Heart right ventricle (tissue), 16 donors: ENCODE data around the gene C1QC. TPM values are rescaled to one million over a fixed set of nuclear protein-coding genes. Genes with fewer than 3 reads are reported as not detected.

Experiments
- ATAC-seq, 8 donors: fragments of 200-7000 bp; cut with Tn5 transposase; one replicate each; pipeline ENCODE4 v1.9.1; 2020; ENCODE audit warnings: mild to moderate bottlenecking in 8 of 8, moderate library complexity in 8 of 8, moderate number of reproducible peaks in 1 of 8
- DNase-seq, 2 donors: peaks; one replicate each; pipeline ENCODE4 v3.0.0-alpha.2; 2020
- H3K27ac ChIP-seq, 10 donors: fragments of 200-600 bp; sonication (generic) in 2 of 10; one replicate each; pipeline versions ENCODE4 v1.5.0 to v1.8.0; 2020 to 2022; ENCODE audit warnings: mild to moderate bottlenecking in 3 of 10
- H3K27me3 ChIP-seq, 7 donors: fragments of 200-600 bp; one replicate each; pipeline ENCODE4 v1.8.0; 2021 to 2022; ENCODE audit warnings: mild to moderate bottlenecking in 2 of 7
- H3K36me3 ChIP-seq, 9 donors: fragments of 200-600 bp; sonication (generic) in 1 of 9; one replicate each; pipeline versions ENCODE4 v1.5.0 to v1.8.0; 2020 to 2022; ENCODE audit warnings: mild to moderate bottlenecking in 2 of 9
- H3K4me1 ChIP-seq, 9 donors: fragments of 200-600 bp; sonication (generic) in 1 of 9; one replicate each; pipeline versions ENCODE4 v1.5.0 to v1.8.0; 2020 to 2022; ENCODE audit warnings: mild to moderate bottlenecking in 4 of 9
- H3K4me3 ChIP-seq, 10 donors: fragments of 200-600 bp; sonication (generic) in 2 of 10; one replicate each; pipeline versions ENCODE4 v1.5.0 to v1.8.0; 2020 to 2022; ENCODE audit warnings: mild to moderate bottlenecking in 7 of 10, moderate library complexity in 2 of 10
- H3K9me3 ChIP-seq, 11 donors: fragments of 200-600 bp in 10 of 11; sonication (generic) in 2 of 11; one replicate each; pipeline versions ENCODE4 v1.5.0 to v1.8.0; 2013 to 2022; ENCODE audit warnings: mild to moderate bottlenecking in 2 of 11, control low read depth in 1 of 11, moderate library complexity in 1 of 11
- CTCF ChIP-seq, 9 donors: fragments of 200-600 bp; sonication (generic) in 2 of 9; IDR thresholded peaks; one replicate each; pipeline versions ENCODE4 v1.5.0 to v1.8.0; 2021 to 2022; ENCODE audit warnings: antibody characterized with exemption in 9 of 9, mild to moderate bottlenecking in 5 of 9, moderate library complexity in 1 of 9
- WGBS, 2 donors: extraction: QIAGEN DNeasy Blood & Tissue Kit; methylation state at CpG; one replicate each; pipeline ENCODE4 v1.1.7; 2013; ENCODE audit warnings: inconsistent platforms in 1 of 2; 5-methylcytosine and 5-hydroxymethylcytosine counted together
- intact Hi-C, 10 donors: fragments of 100-400 bp; cut with DNase I; formaldehyde crosslinking; loops; one replicate each; pipeline versions ENCODE4 v1.11.1 to v1.14.2; 2022
- polyA plus RNA-seq, 2 donors: library from polyadenylated mRNA; stranded (reverse); fragments of 200-250 nt; gene quantifications; one replicate each; pipeline ENCODE4 v1.2.3, GENCODE V29; 2013
- total RNA-seq, 10 donors: library from RNA; stranded (reverse); fragmentation: NEBNext Ultra II Directional in 3 of 10; extraction: Animal tissue kit (Norgen Biotek cat#: 25700) in 3 of 10; gene quantifications; one replicate each; pipeline versions ENCODE4 v1.2.1 to v1.2.4, GENCODE V29; 2021 to 2023
- donor health status: Arrhythmogenic right ventricular cardiomyopathy.
- donor health status: ischemic (EF 13 %, LVEDD 7.1; RV severe dilation, severe dysfunction).
- donor health status: healthy with polysubstance abuse.
- donor health status: DM: no; HTN: yes; CAD: no.
- donor health status: DM: no; HTN: no; CAD: no.
- donor health status: ischemic (EF 25% LVEDD 6.9; RV normal size, moderate dysfunction).
- donor health status: ischemic (EF 25% LVEDD 5.7; RV mildly dilated, moderate dysfunction).
- donor health status: healthy.
- donor health status: DM: yes; HTN: yes; CAD: no.
- donor health status: Ischemic cardiomyopathy.
- donor health status: ischemic (EF 35%, LVEDD 5.7; RV mildly dilated, moderate dysfunction).
- donor health status: nonischemic (EF 11% LVEDD 7.7; RV severe dilation, severe dysfunction).
- donor health status: DM: yes; HTN: yes; CAD: no.
- donor health status: PGD.
- donor health status: ischemic (EF 29% LVEDD 5.4; RV normal size, mild dysfunction).
- donor health status: nonischemic (EF 23%, LVEDD 6.1; RV moderate dilation, normal function).

Gene C1QC
- total and polyA plus RNA-seq, 12 donors = 15.9 to 389 (median 27.8) TPM

- 74 to 79% methylated on average over 7 of the region's 7 CpGs for WGBS, 2 donors
- peaks cover 0 to 89% (median 87%) of the 10 kb centered on the region in 7 donors for H3K27me3 ChIP-seq
- intact Hi-C loops = no loop called here
These were observed 24.2 kb upstream of the C1QC start for GRCh38 chr1:22619252-22619651.

GRCh38 chr1:22619798-22620197 lies 23.6 kb upstream of the C1QC start:
- Histone ChIP-seq H3K36me3 (no peaks in the 10 kb centered on the region), H3K4me1 (no peaks in the 10 kb centered on the region), H3K9me3 (no peaks in the 10 kb centered on the region), H3K4me3 (no peak overlapping the region), H3K27ac (no peak overlapping the region), H3K27me3 (peaks cover 0 to 93% (median 87%) of the 10 kb centered on the region in 7 donors)
- intact Hi-C loops = no loop called here
- no peak for TF ChIP-seq CTCF (IDR thresholded peaks at IDR 0.05)
- no peak for ATAC-seq
- WGBS, 2 donors = 58 to 69% methylated on average over 12 of the region's 12 CpGs
- no peak for DNase-seq

More at GRCh38 chr1:22619252-22619651, 24.2 kb upstream of the C1QC start:
- Histone ChIP-seq H3K36me3 (no peaks in the 10 kb centered on the region), H3K4me1 (no peaks in the 10 kb centered on the region), H3K4me3 (no peak overlapping the region), H3K9me3 (no peaks in the 10 kb centered on the region), H3K27ac (no peak overlapping the region)
- DNase-seq (no peak), ATAC-seq (no peak)
- no peak for TF ChIP-seq CTCF (IDR thresholded peaks at IDR 0.05)

GRCh38 chr1:22621761-22622160 lies 21.7 kb upstream of the C1QC start:
- intact Hi-C loops = no loop called here
- no peak for TF ChIP-seq CTCF (IDR thresholded peaks at IDR 0.05)

GRCh38 chr1:22625262-22625925 lies 18.0 kb upstream of the C1QC start:
- ATAC-seq = no peak
- no peaks in the 10 kb centered on the region for H3K36me3 ChIP-seq
- WGBS, 2 donors = 36 to 37% methylated on average over 9 of the region's 9 CpGs
- DNase-seq = no peak
- H3K27ac ChIP-seq = no peak overlapping the region
- intact Hi-C loops = no loop called here
- H3K4me1 ChIP-seq = no peaks in the 10 kb centered on the region
- no peak overlapping the region for H3K4me3 ChIP-seq
- TF ChIP-seq CTCF (IDR thresholded peaks at IDR 0.05) = no peak
- H3K9me3 ChIP-seq = no peaks in the 10 kb centered on the region
- H3K27me3 ChIP-seq = peaks cover 0 to 85% (median 71%) of the 10 kb centered on the region in 7 donors

More at GRCh38 chr1:22621761-22622160, 21.7 kb upstream of the C1QC start:
- H3K36me3 ChIP-seq = no peaks in the 10 kb centered on the region
- 51 to 64% methylated on average over 4 of the region's 4 CpGs for WGBS, 2 donors
- no peaks in the 10 kb centered on the region for H3K4me1 ChIP-seq
- H3K27ac ChIP-seq = no peak overlapping the region
- H3K9me3 ChIP-seq = no peaks in the 10 kb centered on the region
- DNase-seq (no peak), ATAC-seq (no peak)
- no peak overlapping the region for H3K4me3 ChIP-seq
- peaks cover 0 to 95% (median 87%) of the 10 kb centered on the region in 7 donors for H3K27me3 ChIP-seq
